DND-41 (cell line): ENCODE results near the gene RAB33B.

Experiments used
- ATAC-seq: fragments of 200-7000 bp; cut with Tn5 transposase; 3 replicates; pipeline ENCODE4 v1.9.1; 2021; ENCODE audit warnings: low read depth; ENCODE audit not compliant: insufficient read depth
- DNase-seq: peaks from one replicate; pipeline ENCODE4 v3.0.0-alpha.2; 2020
- H2AFZ ChIP-seq: 2 replicates; pipeline ENCODE4 v1.6.0; 2012; ENCODE audit warnings: low read depth, low read length
- H3K27ac ChIP-seq: 2 replicates; pipeline ENCODE4 v1.5.1; 2012; ENCODE audit warnings: low read length, inconsistent platforms
- H3K27me3 ChIP-seq: fragments of 200-600 bp; sonication (generic); 2 replicates; pipeline ENCODE4 v1.6.0; 2012; ENCODE audit warnings: low read length, mild to moderate bottlenecking, inconsistent platforms; ENCODE audit not compliant: insufficient read depth, poor library complexity
- H3K36me3 ChIP-seq: 2 replicates; pipeline ENCODE4 v1.5.1; 2012; ENCODE audit warnings: low read length, inconsistent platforms; ENCODE audit not compliant: insufficient read depth
- H3K4me1 ChIP-seq: 2 replicates; pipeline ENCODE4 v1.5.1; 2012; ENCODE audit warnings: mild to moderate bottlenecking, low read length; ENCODE audit not compliant: insufficient read depth
- H3K4me2 ChIP-seq: 2 replicates; pipeline ENCODE4 v1.6.0; 2012; ENCODE audit warnings: mild to moderate bottlenecking, moderate library complexity, low read length, inconsistent platforms; ENCODE audit not compliant: insufficient read depth
- H3K4me3 ChIP-seq, 2 experiments: fragments of 200-600 bp in 1 of 2; shearing (Covaris generic) in 1 of 2; 2 replicates each; pipeline ENCODE4 v1.5.1; 2012 to 2016; ENCODE audit warnings: inconsistent platforms in 2 of 2, low read length in 2 of 2, mild to moderate bottlenecking in 2 of 2, low read depth in 1 of 2, moderate library complexity in 1 of 2
- H3K79me2 ChIP-seq: 2 replicates; pipeline ENCODE4 v1.6.0; 2012; ENCODE audit warnings: low read length, inconsistent platforms; ENCODE audit not compliant: insufficient read depth
- H3K9ac ChIP-seq: 2 replicates; pipeline ENCODE4 v1.6.0; 2012; ENCODE audit warnings: low read depth, mild to moderate bottlenecking, inconsistent platforms, low read length, moderate library complexity
- H3K9me3 ChIP-seq: 2 replicates; pipeline ENCODE4 v1.5.1; 2012; ENCODE audit warnings: low read length, moderate library complexity, mild to moderate bottlenecking, inconsistent platforms; ENCODE audit not compliant: insufficient read depth, severe bottlenecking
- H4K20me1 ChIP-seq: 2 replicates; pipeline ENCODE4 v1.6.0; 2012; ENCODE audit warnings: low read length; ENCODE audit not compliant: insufficient read depth
- CTCF ChIP-seq: IDR thresholded peaks from 2 replicates; pipeline ENCODE4 v1.5.1; 2012; ENCODE audit warnings: borderline replicate concordance, low read length, moderate library complexity, mild to moderate bottlenecking; ENCODE audit not compliant: poor library complexity, severe bottlenecking; ENCODE audit errors: extremely low read depth
- EZH2 ChIP-seq: IDR thresholded peaks from 3 replicates; pipeline ENCODE4 v1.6.1; 2012; ENCODE audit warnings: borderline replicate concordance, low read depth, mild to moderate bottlenecking, moderate library complexity, low read length, inconsistent platforms; ENCODE audit not compliant: severe bottlenecking

The RAB33B gene

DNA sequence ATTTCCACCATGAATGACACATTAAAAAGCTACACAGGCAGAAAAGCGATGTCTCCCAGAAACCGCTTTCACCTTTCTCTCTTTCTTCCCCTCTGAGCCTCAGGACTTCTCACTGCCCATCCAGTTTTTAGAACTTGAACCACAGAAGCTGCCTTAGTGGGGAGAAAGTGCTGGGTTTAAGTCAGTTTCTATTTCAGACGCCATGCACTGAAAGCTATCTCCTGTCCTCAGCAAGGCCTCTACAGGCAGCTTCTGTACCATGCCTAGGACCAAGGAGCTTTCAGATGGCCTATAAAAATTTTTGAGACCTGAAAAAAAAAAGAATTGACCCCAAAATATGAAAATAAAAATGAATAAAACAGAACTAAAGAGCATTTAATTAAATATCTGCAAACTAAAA, 34.5 kb downstream of the RAB33B start:
- TF ChIP-seq CTCF (no peak), EZH2 (no peak)
- no peaks in the 10 kb centered on the region for H3K9me3 ChIP-seq
- no peak overlapping the region for H2AFZ ChIP-seq
- H3K9ac ChIP-seq: no peak overlapping the region
- no peaks in the 10 kb centered on the region for H3K36me3 ChIP-seq
- H3K79me2 ChIP-seq: no peaks in the 10 kb centered on the region
- no peaks in the 10 kb centered on the region for H4K20me1 ChIP-seq
- H3K27me3 ChIP-seq: no peaks in the 10 kb centered on the region
- ATAC-seq (no peak), DNase-seq (no peak)
- no peak overlapping the region for H3K4me3 ChIP-seq
- H3K4me1 ChIP-seq: no peaks in the 10 kb centered on the region
- no peak overlapping the region for H3K4me2 ChIP-seq
- no peak overlapping the region for H3K27ac ChIP-seq

DNA sequence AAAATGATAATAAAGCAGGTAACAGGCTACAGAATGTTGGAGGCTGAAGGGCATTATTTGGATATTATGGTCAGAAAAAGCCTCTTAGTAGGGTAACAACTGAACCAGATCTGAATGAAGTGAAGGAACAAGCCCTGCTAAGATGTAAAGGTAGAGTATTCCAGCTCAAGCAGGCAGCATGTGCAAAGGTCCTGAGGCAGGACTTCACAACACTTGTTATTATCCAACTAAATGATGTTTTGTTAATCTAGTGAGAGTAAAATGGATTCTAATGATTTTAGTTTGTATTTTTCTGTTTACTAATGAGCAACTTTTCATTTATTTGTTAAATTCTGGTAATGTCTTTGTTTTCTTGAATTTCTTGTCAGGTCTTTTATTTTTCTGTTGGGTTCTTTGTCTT, 35.7 kb downstream of the RAB33B start:
- Histone ChIP-seq H3K79me2 (no peaks in the 10 kb centered on the region), H3K4me1 (no peaks in the 10 kb centered on the region), H3K36me3 (no peaks in the 10 kb centered on the region), H3K27ac (no peak overlapping the region), H3K9ac (no peak overlapping the region), H3K4me2 (no peak overlapping the region), H2AFZ (no peak overlapping the region), H4K20me1 (no peaks in the 10 kb centered on the region), H3K4me3 (no peak overlapping the region), H3K9me3 (no peaks in the 10 kb centered on the region), H3K27me3 (no peaks in the 10 kb centered on the region)
- TF ChIP-seq CTCF (no peak), EZH2 (no peak)
- DNase-seq: no peak
- ATAC-seq: no peak

GRCh38 chr4:139492429-139492828, 38.5 kb downstream of the RAB33B start:
- TF ChIP-seq CTCF (no peak), EZH2 (no peak)
- no peaks in the 10 kb centered on the region for H3K79me2 ChIP-seq
- no peak overlapping the region for H3K4me2 ChIP-seq
- H2AFZ ChIP-seq: no peak overlapping the region
- DNase-seq (no peak), ATAC-seq (no peak)
- H3K36me3 ChIP-seq: no peaks in the 10 kb centered on the region
- no peak overlapping the region for H3K4me3 ChIP-seq
- no peaks in the 10 kb centered on the region for H3K4me1 ChIP-seq
- no peak overlapping the region for H3K27ac ChIP-seq
- no peaks in the 10 kb centered on the region for H3K9me3 ChIP-seq
- no peaks in the 10 kb centered on the region for H4K20me1 ChIP-seq
- no peaks in the 10 kb centered on the region for H3K27me3 ChIP-seq
- H3K9ac ChIP-seq: no peak overlapping the region

- no peak overlapping the region for H3K4me2 ChIP-seq
- TF ChIP-seq EZH2 (no peak), CTCF (no peak)
- DNase-seq: no peak
- no peaks in the 10 kb centered on the region for H3K36me3 ChIP-seq
- no peaks in the 10 kb centered on the region for H3K79me2 ChIP-seq
- H3K4me3 ChIP-seq: no peak overlapping the region
- no peaks in the 10 kb centered on the region for H3K27me3 ChIP-seq
- no peak overlapping the region for H3K27ac ChIP-seq
- no peaks in the 10 kb centered on the region for H4K20me1 ChIP-seq
- H2AFZ ChIP-seq: no peak overlapping the region
- no peaks in the 10 kb centered on the region for H3K4me1 ChIP-seq
- H3K9me3 ChIP-seq: no peaks in the 10 kb centered on the region
- H3K9ac ChIP-seq: no peak overlapping the region
- ATAC-seq: no peak
Measured at GRCh38 chr4:139493176-139493575, 39.3 kb downstream of the RAB33B start.
